ENCODE results near the gene CYP3A4.

DNA sequence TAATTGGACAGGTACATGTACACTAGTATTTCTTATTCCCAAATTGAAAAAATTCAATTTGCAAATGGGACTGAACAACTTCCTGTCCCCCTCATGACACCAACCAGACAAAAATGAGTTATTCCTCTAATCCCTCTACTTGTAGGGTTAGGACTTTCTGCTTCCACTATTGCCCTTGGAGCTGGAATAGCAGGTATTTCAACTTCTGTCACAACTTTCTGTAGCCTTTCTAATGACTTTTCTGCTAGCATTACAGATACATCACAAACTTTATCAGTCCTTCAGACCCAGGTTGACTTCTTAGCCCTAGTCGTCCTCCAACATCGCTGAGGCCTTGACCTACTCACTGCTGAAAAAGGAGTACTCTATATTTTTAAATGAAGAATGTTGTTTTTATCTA is 55.4 kb downstream of the CYP3A4 start:
- no peak for TF ChIP-seq POLR2AphosphoS5 (IDR thresholded peaks at IDR 0.05)
- TF ChIP-seq, protein P1, sequence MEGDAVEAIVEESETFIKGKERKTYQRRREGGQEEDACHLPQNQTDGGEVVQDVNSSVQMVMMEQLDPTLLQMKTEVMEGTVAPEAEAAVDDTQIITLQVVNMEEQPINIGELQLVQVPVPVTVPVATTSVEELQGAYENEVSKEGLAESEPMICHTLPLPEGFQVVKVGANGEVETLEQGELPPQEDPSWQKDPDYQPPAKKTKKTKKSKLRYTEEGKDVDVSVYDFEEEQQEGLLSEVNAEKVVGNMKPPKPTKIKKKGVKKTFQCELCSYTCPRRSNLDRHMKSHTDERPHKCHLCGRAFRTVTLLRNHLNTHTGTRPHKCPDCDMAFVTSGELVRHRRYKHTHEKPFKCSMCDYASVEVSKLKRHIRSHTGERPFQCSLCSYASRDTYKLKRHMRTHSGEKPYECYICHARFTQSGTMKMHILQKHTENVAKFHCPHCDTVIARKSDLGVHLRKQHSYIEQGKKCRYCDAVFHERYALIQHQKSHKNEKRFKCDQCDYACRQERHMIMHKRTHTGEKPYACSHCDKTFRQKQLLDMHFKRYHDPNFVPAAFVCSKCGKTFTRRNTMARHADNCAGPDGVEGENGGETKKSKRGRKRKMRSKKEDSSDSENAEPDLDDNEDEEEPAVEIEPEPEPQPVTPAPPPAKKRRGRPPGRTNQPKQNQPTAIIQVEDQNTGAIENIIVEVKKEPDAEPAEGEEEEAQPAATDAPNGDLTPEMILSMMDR (IDR thresholded peaks at IDR 0.05), result no peak
- no peak for TF ChIP-seq POLR2A (IDR thresholded peaks at IDR 0.05)
